Measurements from ENCODE around the gene SLC8B1.

DNA sequence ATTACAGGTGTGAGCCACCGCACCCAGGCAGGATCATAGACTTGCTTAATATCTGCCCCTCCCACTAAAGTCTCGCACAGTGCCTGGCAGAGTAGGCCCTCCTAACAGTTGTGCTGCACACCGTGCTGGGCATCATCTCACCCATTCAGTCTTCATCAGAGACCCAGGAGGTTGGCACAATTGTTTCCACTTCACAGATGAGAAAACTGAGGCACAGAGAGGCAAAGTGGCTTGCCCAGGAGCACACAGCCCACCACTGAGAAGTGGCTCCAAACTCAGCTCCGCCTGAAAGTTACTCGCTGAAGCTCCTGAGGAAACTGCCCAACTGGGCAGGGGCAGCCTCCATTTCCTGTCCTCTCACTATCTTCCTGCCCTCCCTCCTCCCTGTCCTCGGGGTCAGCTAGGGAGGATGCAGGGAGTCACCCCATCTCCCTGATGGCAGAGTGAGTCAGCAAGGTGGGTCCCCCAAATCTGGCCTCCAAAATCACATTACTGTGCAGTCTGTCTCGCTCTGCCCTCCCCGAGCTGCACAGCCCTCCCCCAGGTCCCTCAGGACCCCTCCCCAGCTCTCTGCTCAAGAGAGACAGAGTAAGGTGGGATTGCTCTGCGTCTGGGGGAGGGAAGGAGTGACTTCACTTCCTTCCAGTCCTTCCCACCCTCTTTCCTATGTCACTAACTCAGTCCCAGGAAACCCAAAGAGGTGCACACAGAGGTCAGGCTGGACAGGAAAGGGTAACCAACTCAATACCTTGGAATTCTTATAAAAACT is 5.7 kb downstream of the SLC8B1 start:
- no peak for TF ChIP-seq ZNF12 (CRISPR knock-in tag; IDR thresholded peaks at IDR 0.05)
- TF ChIP-seq CHD2 (IDR thresholded peaks at IDR 0.05; ENCODE audit: low read depth, low read length) = no peak

Data from K562 (cell line).